ENCODE measurements around the gene UCK2.

DNA sequence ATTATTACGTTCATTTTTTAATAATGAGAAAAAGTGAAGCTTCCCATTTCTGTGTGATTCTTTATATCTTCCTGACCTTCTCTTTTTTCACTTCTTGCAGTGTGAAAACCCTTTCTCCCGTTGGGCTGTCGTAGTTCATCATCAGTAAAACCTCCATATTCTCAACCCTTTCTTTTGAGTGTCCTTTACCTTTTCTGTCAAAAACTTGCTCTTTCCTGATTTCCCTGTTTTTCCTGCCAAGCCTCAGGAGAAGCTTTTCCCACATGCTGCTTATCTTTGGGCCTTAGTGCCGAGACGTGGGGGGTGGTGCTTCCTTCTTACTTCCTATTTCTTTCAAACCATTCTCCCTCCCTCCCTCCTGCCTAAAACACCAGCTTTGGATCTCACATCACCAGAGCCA is 46.1 kb downstream of the UCK2 start:
- TF ChIP-seq ZNF24 (IDR thresholded peaks at IDR 0.05) (no peak), ATF7 (IDR thresholded peaks at IDR 0.05) (no peak), YY1 (IDR thresholded peaks at IDR 0.05; ENCODE audit: borderline replicate concordance in 1 of 3, control insufficient read depth in 1 of 3, extremely low read depth in 1 of 3, insufficient read depth in 3 of 3, insufficient read length in 1 of 3, insufficient replicate concordance in 2 of 3, low read depth in 1 of 3, low read length in 2 of 3) (no peak), RBM14 (IDR thresholded peaks at IDR 0.05; ENCODE audit: borderline replicate concordance, insufficient read depth, low read depth, low read length) (no peak), IRF1 (CRISPR knock-in tag; IDR thresholded peaks at IDR 0.05; ENCODE audit: borderline replicate concordance) (no peak)
- TF ChIP-seq, protein P1, sequence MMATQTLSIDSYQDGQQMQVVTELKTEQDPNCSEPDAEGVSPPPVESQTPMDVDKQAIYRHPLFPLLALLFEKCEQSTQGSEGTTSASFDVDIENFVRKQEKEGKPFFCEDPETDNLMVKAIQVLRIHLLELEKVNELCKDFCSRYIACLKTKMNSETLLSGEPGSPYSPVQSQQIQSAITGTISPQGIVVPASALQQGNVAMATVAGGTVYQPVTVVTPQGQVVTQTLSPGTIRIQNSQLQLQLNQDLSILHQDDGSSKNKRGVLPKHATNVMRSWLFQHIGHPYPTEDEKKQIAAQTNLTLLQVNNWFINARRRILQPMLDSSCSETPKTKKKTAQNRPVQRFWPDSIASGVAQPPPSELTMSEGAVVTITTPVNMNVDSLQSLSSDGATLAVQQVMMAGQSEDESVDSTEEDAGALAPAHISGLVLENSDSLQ (IDR thresholded peaks at IDR 0.05): no peak

Measured in K562 (cell line).